Body of pancreas (tissue), 4 donors: Measurements from ENCODE around the gene NUDCD2. TPM values are rescaled to one million over a fixed set of nuclear protein-coding genes. Genes with fewer than 3 reads are reported as not detected.
A peak's percentile ranks its signal among the peaks of the same experiment; 100 is the strongest.

Source experiments
- ATAC-seq: fragments of 150-250 bp; one replicate; pipeline ENCODE4 v1.9.1; 2016
- DNase-seq, 4 donors: peaks; one replicate each; pipeline ENCODE4 v3.0.0-alpha.2; 2019
- H3K27ac ChIP-seq, 4 donors: fragments of 200-600 bp; sonication (generic); 1 replicate in 3 of 4; 2 replicates in 1 of 4; pipeline versions ENCODE4 v1.5.1 to v1.6.1; 2016 to 2019; ENCODE audit warnings: mild to moderate bottlenecking in 1 of 4, mixed read lengths in 1 of 4, moderate library complexity in 1 of 4
- H3K27me3 ChIP-seq, 2 donors: fragments of 200-600 bp; sonication (generic); one replicate each; pipeline ENCODE4 v1.6.0; 2016; ENCODE audit warnings: mild to moderate bottlenecking in 1 of 2
- H3K36me3 ChIP-seq, 2 donors: fragments of 200-600 bp; sonication (generic); replicated peaks in 1 of 2; 2 replicates each; pipeline ENCODE4 v1.5.1; 2016; ENCODE audit warnings: low read depth in 2 of 2; ENCODE audit not compliant: insufficient read depth in 1 of 2
- H3K4me1 ChIP-seq: fragments of 200-600 bp; sonication (generic); one replicate; pipeline ENCODE4 v1.6.0; 2016
- H3K4me3 ChIP-seq, 2 donors: fragments of 200-600 bp; sonication (generic); 1 replicate in 1 of 2; 2 replicates in 1 of 2; pipeline ENCODE4 v1.5.1; 2016 to 2019
- H3K9me3 ChIP-seq, 3 donors: fragments of 200-600 bp; sonication (generic); 1 replicate in 2 of 3; 2 replicates in 1 of 3; pipeline ENCODE4 v1.5.1; 2016
- POLR2A ChIP-seq, 3 donors: fragments of 450-650 bp; IDR thresholded peaks; one replicate each; pipeline ENCODE4 v1.6.1; 2016; ENCODE audit warnings: antibody characterized with exemption in 3 of 3, mild to moderate bottlenecking in 2 of 3
- WGBS, 2 donors: methylation state at CpG; one replicate each; pipeline ENCODE4 v1.1.5; 2017; 5-methylcytosine and 5-hydroxymethylcytosine counted together
- intact Hi-C: fragments of 100-400 bp; cut with DNase I; formaldehyde crosslinking; loops from one replicate; pipeline ENCODE4 v1.15.1; 2023
- total RNA-seq, 2 donors: library from RNA; depleted of rRNA; stranded (reverse); fragments of >200 nt; gene quantifications; one replicate each; pipeline ENCODE4 v1.1.0, GENCODE V29; 2016
- TF ChIP-seq, protein P1 (sequence below), 7 experiments: fragments of 450-650 bp in 4 of 7; fragments of 200-600 bp in 3 of 7; sonication (generic) in 3 of 7; IDR thresholded peaks; one replicate each; pipeline ENCODE4 v1.5.1; 2016 to 2019; ENCODE audit warnings: antibody characterized with exemption in 7 of 7

The NUDCD2 gene
- total RNA-seq, 2 donors from 2014 or later = 2.0 to 4.2 TPM

DNA sequence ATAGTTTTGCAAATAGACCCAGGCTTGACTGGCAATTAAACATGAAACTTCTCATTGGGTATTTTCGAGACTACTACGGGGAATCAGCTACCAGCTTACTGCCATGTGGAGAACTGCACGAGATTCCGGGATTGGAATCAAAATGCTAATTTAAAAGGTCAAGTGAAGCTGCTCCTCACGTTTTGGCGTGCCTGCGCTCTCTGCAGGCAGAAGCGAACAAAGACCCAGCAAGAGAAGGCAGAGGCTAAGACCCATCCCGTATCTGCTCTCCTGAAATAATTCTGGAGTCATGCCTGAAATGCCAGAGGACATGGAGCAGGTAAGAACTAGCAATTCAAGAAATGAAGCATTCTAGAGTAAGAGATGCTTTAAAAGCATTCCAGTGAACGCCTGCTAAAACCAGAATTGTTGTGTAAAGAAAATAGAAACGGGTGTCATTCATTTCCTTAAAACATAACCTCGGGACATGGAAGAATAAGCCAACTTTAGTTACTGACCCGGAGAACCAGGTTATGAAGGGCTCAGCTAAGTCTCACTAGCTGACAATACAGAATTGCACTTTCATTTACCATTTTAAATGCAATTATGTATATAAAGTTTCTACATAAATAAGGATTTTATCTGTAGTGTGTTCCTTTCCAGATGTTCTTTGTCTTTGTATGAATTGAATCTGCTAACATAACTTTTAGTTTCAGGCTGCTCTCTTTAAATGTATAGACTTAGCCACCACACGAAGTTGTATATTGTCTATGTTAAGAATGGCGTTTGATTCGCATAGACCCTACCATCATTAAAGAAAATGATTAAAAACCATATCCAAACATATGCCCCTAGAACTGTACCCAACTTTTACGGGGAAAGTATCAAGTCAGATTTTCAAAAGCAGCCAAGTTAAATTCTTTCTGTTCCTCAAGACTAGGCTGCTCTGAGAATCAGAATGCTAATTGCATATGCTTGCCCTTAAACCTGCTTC is 43.5 kb upstream of the NUDCD2 start:
- H3K27me3 ChIP-seq = no peaks in the 10 kb centered on the region
- H3K4me3 ChIP-seq = peak overlapping the region in 1 of 2 donors; percentile 13
- peaks cover 28% of the 10 kb centered on the region for H3K4me1 ChIP-seq
- WGBS, 2 donors = 1 to 3% methylated on average over 17 of the region's 17 CpGs
- TF ChIP-seq, protein P1, sequence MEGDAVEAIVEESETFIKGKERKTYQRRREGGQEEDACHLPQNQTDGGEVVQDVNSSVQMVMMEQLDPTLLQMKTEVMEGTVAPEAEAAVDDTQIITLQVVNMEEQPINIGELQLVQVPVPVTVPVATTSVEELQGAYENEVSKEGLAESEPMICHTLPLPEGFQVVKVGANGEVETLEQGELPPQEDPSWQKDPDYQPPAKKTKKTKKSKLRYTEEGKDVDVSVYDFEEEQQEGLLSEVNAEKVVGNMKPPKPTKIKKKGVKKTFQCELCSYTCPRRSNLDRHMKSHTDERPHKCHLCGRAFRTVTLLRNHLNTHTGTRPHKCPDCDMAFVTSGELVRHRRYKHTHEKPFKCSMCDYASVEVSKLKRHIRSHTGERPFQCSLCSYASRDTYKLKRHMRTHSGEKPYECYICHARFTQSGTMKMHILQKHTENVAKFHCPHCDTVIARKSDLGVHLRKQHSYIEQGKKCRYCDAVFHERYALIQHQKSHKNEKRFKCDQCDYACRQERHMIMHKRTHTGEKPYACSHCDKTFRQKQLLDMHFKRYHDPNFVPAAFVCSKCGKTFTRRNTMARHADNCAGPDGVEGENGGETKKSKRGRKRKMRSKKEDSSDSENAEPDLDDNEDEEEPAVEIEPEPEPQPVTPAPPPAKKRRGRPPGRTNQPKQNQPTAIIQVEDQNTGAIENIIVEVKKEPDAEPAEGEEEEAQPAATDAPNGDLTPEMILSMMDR (IDR thresholded peaks at IDR 0.05) = peak in 3 of 7 experiments; percentile 19 to 36 (median 29)
- TF ChIP-seq POLR2A (IDR thresholded peaks at IDR 0.05) = peak in 2 of 3 donors; percentile 60 to 64
- H3K27ac ChIP-seq = peak overlapping the region; percentile 73 to 99 (median 92)
- H3K36me3 ChIP-seq = no peaks in the 10 kb centered on the region
- no peaks in the 10 kb centered on the region for H3K9me3 ChIP-seq
- ATAC-seq (no peak), DNase-seq (peak; percentile 50 to 76 (median 60))
- intact Hi-C loops = no loop called here

- Histone ChIP-seq H3K4me3 (no peak overlapping the region), H3K4me1 (peaks cover 20% of the 10 kb centered on the region), H3K27me3 (no peaks in the 10 kb centered on the region), H3K27ac (peak overlapping the region; percentile 73 to 99 (median 92)), H3K36me3 (no peaks in the 10 kb centered on the region), H3K9me3 (no peaks in the 10 kb centered on the region)
- ATAC-seq (no peak), DNase-seq (no peak)
- WGBS, 2 donors = 63 to 81% methylated on average over 8 of the region's 8 CpGs
- TF ChIP-seq POLR2A (IDR thresholded peaks at IDR 0.05) = no peak
- TF ChIP-seq, protein P1 (IDR thresholded peaks at IDR 0.05) = no peak
- intact Hi-C loops = no loop called here
Measured at GRCh38 chr5:163502521-163502920, 42.6 kb upstream of the NUDCD2 start.

- DNase-seq (no peak), ATAC-seq (no peak)
- Histone ChIP-seq H3K27ac (no peak overlapping the region), H3K4me1 (peaks cover 9% of the 10 kb centered on the region), H3K4me3 (no peak overlapping the region), H3K9me3 (no peaks in the 10 kb centered on the region), H3K36me3 (no peaks in the 10 kb centered on the region), H3K27me3 (no peaks in the 10 kb centered on the region)
- 91 to 95% methylated on average over 1 of the region's 1 CpG for WGBS, 2 donors
- intact Hi-C loops = no loop called here
- TF ChIP-seq, protein P1 (IDR thresholded peaks at IDR 0.05) = no peak
- TF ChIP-seq POLR2A (IDR thresholded peaks at IDR 0.05) = no peak
Measured at GRCh38 chr5:163498886-163499285, 39.0 kb upstream of the NUDCD2 start.

- ATAC-seq = no peak
- no peak overlapping the region for H3K27ac ChIP-seq
- H3K4me3 ChIP-seq = no peak overlapping the region
- H3K9me3 ChIP-seq = no peaks in the 10 kb centered on the region
- no peaks in the 10 kb centered on the region for H3K36me3 ChIP-seq
- TF ChIP-seq POLR2A (IDR thresholded peaks at IDR 0.05) = no peak
- TF ChIP-seq, protein P1 (IDR thresholded peaks at IDR 0.05) = no peak
- DNase-seq = no peak
- 71 to 74% methylated on average over 3 of the region's 3 CpGs for whole genome bisulfite sequencing, 2 donors
- no peaks in the 10 kb centered on the region for H3K27me3 ChIP-seq
- intact Hi-C loops = no loop called here
- no peaks in the 10 kb centered on the region for H3K4me1 ChIP-seq
Measured at GRCh38 chr5:163497315-163497714, 37.4 kb upstream of the NUDCD2 start.
